HCT116 (cell line): Measurements from ENCODE around the gene GIT1. TPM values are rescaled to one million over a fixed set of nuclear protein-coding genes. Genes with fewer than 3 reads are reported as not detected.

ENCODE experiments used
- ATAC-seq: fragments of 200-7000 bp; cut with Tn5 transposase; 2 replicates; pipeline ENCODE4 v1.9.1; 2020; ENCODE audit warnings: mild to moderate bottlenecking, moderate library complexity
- BruUV-seq: library from RNA; stranded (reverse); fragments of 400-500 nt; replicated peaks from 2 replicates; lab custom pipeline; 2021; lab: Mats Ljungman, UMichigan
- CTCF ChIA-PET: fragments of 300-600 bp; sonication (Branson Sonifier 250); formaldehyde crosslinking; loops from one replicate; lab custom pipeline; 2021; ENCODE audit warnings: antibody characterized with exemption; lab: Charles Lee
- POLR2A ChIA-PET: fragments of 300-600, 350-600 bp; sonication (Branson Sonifier 250); formaldehyde crosslinking; loops from one replicate; lab custom pipeline; 2021; ENCODE audit warnings: antibody characterized with exemption; lab: Charles Lee
- RAD21 ChIA-PET, 2 experiments: fragments of 300-600 bp; sonication (Branson Sonifier 250); formaldehyde crosslinking; loops; one replicate each; lab custom pipeline; 2023; ENCODE audit warnings: low total read pairs in 2 of 2; ENCODE audit not compliant: uncharacterized antibody in 2 of 2, unreplicated experiment in 2 of 2, low non-redundant PET in 1 of 2; lab: Charles Lee
- DNase-seq: peaks from one replicate; pipeline ENCODE4 v3.0.0-alpha.2; 2010; ENCODE audit warnings: low read depth, low spot score
- H2AFZ ChIP-seq: fragments of 200-600 bp; shearing (Covaris generic), sonication (generic); 2 replicates; pipeline ENCODE4 v1.6.1; 2017; ENCODE audit warnings: low read depth, mixed run types, mixed read lengths, antibody characterized with exemption, low read length; ENCODE audit not compliant: poor library complexity, severe bottlenecking
- H3K27ac ChIP-seq: 2 replicates; pipeline ENCODE4 v1.5.1; 2012; ENCODE audit warnings: low read depth, low read length
- H3K27me3 ChIP-seq: fragments of 200-600 bp; sonication (generic); 2 replicates; pipeline ENCODE4 v1.6.1; 2016; ENCODE audit warnings: mixed run types, low read length, mixed read lengths; ENCODE audit not compliant: insufficient read depth
- H3K36me3 ChIP-seq, 2 experiments: fragments of 200-500 bp in 1 of 2; fragments of 200-600 bp in 1 of 2; sonication (Bioruptor generic) in 1 of 2; sonication (generic) in 1 of 2; 2 replicates each; pipeline versions ENCODE4 v1.5.1 to v1.6.1; 2014 to 2016; ENCODE audit warnings: low read length in 2 of 2, inconsistent platforms in 1 of 2, mixed read lengths in 1 of 2, mixed run types in 1 of 2; ENCODE audit not compliant: insufficient read depth in 2 of 2, control insufficient read depth in 1 of 2
- H3K4me1 ChIP-seq, 2 experiments: fragments of 200-600 bp in 1 of 2; sonication (generic) in 1 of 2; 2 replicates each; pipeline versions ENCODE4 v1.5.1 to v1.6.1; 2012 to 2017; ENCODE audit warnings: low read length in 2 of 2, inconsistent platforms in 1 of 2, mild to moderate bottlenecking in 1 of 2, mixed read lengths in 1 of 2, mixed run types in 1 of 2, moderate library complexity in 1 of 2; ENCODE audit not compliant: insufficient read depth in 2 of 2, control insufficient read depth in 1 of 2
- H3K4me2 ChIP-seq: fragments of 200-600 bp; sonication (generic); 2 replicates; pipeline ENCODE4 v1.6.1; 2017; ENCODE audit warnings: mixed run types, low read length, mixed read lengths
- H3K4me3 ChIP-seq, 2 experiments: fragments of 200-600 bp in 1 of 2; sonication (generic) in 1 of 2; replicated peaks in 1 of 2; 2 replicates each; pipeline ENCODE4 v1.5.1; 2011 to 2016; ENCODE audit warnings: low read length in 2 of 2, control low read depth in 1 of 2, low read depth in 1 of 2, mild to moderate bottlenecking in 1 of 2, mixed read lengths in 1 of 2, mixed run types in 1 of 2
- H3K79me2 ChIP-seq: fragments of 200-600 bp; sonication (generic); 2 replicates; pipeline ENCODE4 v1.6.1; 2017; ENCODE audit warnings: mild to moderate bottlenecking, mixed run types, low read length, moderate library complexity, mixed read lengths; ENCODE audit not compliant: insufficient read depth
- H3K9ac ChIP-seq: fragments of 200-600 bp; sonication (generic); 2 replicates; pipeline ENCODE4 v1.6.1; 2016; ENCODE audit warnings: low read length, mixed read lengths
- H3K9me2 ChIP-seq: fragments of 200-600 bp; sonication (generic), shearing (Covaris generic); 2 replicates; pipeline ENCODE4 v1.6.1; 2017; ENCODE audit warnings: mixed run types, mild to moderate bottlenecking, moderate library complexity; ENCODE audit not compliant: insufficient read depth
- H3K9me3 ChIP-seq, 2 experiments: fragments of 200-500 bp in 1 of 2; fragments of 200-600 bp in 1 of 2; sonication (Bioruptor generic) in 1 of 2; sonication (generic) in 1 of 2; 2 replicates each; pipeline ENCODE4 v1.6.1; 2014 to 2017; ENCODE audit warnings: low read length in 2 of 2, mixed read lengths in 2 of 2, inconsistent platforms in 1 of 2, low read depth in 1 of 2, mild to moderate bottlenecking in 1 of 2, mixed run types in 1 of 2, moderate library complexity in 1 of 2; ENCODE audit not compliant: control insufficient read depth in 1 of 2, insufficient read depth in 1 of 2
- H4K20me1 ChIP-seq: fragments of 200-600 bp; sonication (generic), shearing (Covaris generic); 2 replicates; pipeline ENCODE4 v1.6.1; 2017; ENCODE audit warnings: mixed run types, mild to moderate bottlenecking, moderate library complexity; ENCODE audit not compliant: insufficient read depth
- CTCF ChIP-seq, 3 experiments: fragments of 200-600 bp in 1 of 3; sonication (generic) in 1 of 3; IDR thresholded peaks in 2 of 3; conservative IDR thresholded peaks in 1 of 3; 2 replicates each; pipeline ENCODE4 v1.5.1; 2012 to 2017; ENCODE audit warnings: low read depth in 2 of 3, low read length in 2 of 3, antibody characterized with exemption in 1 of 3, borderline replicate concordance in 1 of 3, control low read depth in 1 of 3, mild to moderate bottlenecking in 1 of 3, mixed read lengths in 1 of 3, mixed run types in 1 of 3, moderate library complexity in 1 of 3; ENCODE audit not compliant: insufficient read depth in 1 of 3
- EGR1 ChIP-seq: IDR thresholded peaks from 2 replicates; pipeline ENCODE4 v1.6.1; 2012; ENCODE audit warnings: low read depth
- FOSL1 ChIP-seq: IDR thresholded peaks from 2 replicates; pipeline ENCODE4 v1.6.1; 2012; ENCODE audit warnings: low read depth
- RAD21 ChIP-seq: IDR thresholded peaks from 2 replicates; pipeline ENCODE4 v1.6.1; 2012; ENCODE audit warnings: low read depth, mild to moderate bottlenecking
- SIN3A ChIP-seq: IDR thresholded peaks from 2 replicates; pipeline ENCODE4 v1.6.1; 2012; ENCODE audit warnings: low read depth
- YY1 ChIP-seq: IDR thresholded peaks from 2 replicates; pipeline ENCODE4 v1.6.1; 2011; ENCODE audit warnings: low read length, low read depth, moderate library complexity, mild to moderate bottlenecking; ENCODE audit not compliant: insufficient replicate concordance; ENCODE audit errors: extremely low read depth
- ZNF274 ChIP-seq: fragments of 200-500 bp; sonication (Bioruptor generic); IDR thresholded peaks from 2 replicates; pipeline ENCODE4 v1.6.1; 2014; ENCODE audit warnings: mild to moderate bottlenecking, low read depth, low read length, inconsistent platforms
- intact Hi-C: fragments of 100-400 bp; cut with micrococcal nuclease; formaldehyde crosslinking; loops from 2 replicates; pipeline ENCODE4 v1.10.0; 2022
- total RNA-seq: library from RNA; stranded (reverse); gene quantifications from one replicate; pipeline ENCODE4 v1.2.1, GENCODE V29; 2021; ENCODE audit not compliant: unreplicated experiment

The GIT1 gene
- total RNA-seq, 1 experiment from 2014 or later: 76.5 TPM

DNA sequence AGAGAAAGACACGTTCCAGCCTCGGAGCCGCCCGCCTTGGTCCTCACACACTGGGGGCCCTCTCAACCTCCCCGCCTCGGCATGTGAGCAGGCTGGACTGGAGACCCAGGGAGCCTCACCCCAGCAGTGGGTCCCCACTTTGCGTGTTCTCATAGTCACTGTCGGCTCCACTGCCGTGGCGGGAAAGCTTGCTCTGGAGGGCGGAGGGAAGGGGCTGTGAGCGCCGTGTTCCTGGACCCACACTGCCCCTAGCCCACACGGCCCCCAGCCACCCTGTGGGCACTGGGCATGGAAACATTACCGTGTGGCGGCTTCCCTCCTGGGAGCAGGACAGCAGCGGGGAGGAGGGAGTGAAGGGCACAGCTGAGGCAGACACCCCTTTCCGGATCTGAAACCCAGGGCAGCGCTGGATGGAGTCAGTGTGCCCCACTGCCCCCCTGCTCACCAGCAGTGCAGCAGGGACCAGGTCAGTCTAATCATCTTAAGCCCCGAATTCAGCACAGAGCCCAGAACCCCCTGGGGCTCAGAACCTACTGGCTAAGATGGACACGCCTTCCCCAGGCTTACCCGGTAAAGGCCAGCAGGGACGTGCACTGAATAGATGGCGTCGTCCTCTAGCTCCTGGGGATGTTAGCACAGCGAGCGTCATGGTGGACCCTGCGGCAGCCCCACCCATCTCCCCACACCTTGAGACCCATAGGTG lies 13.8 kb downstream of the GIT1 start:
- POLR2A ChIA-PET: no interaction called here
- Histone ChIP-seq H3K79me2 (no peaks in the 10 kb centered on the region), H4K20me1 (no peaks in the 10 kb centered on the region), H3K4me1 (peaks cover 0 to 5% of the 10 kb centered on the region in 2 experiments; a peak in 2 of 4 replicates), H3K27me3 (no peaks in the 10 kb centered on the region), H3K27ac (no peak overlapping the region), H3K9me2 (no peaks in the 10 kb centered on the region), H3K9ac (no peak overlapping the region), H3K4me2 (no peak overlapping the region), H2AFZ (no peak overlapping the region), H3K36me3 (peaks cover 6 to 9% of the 10 kb centered on the region in 2 experiments; a peak in 2 of 4 replicates), H3K4me3 (no peak overlapping the region), H3K9me3 (no peaks in the 10 kb centered on the region)
- RAD21 ChIA-PET: no interaction called here
- DNase-seq (no peak), ATAC-seq (no peak)
- no TSS peak for BruUV-seq
- CTCF ChIA-PET: interaction anchor here (1.1 to 1.6 kb wide), 2 partner anchors 15 to 17 kb away, joined by 3 read pairs; no protein-coding TSS in a partner anchor
- intact Hi-C loops: no loop called here
- no peak for TF ChIP-seq SIN3A
- TF ChIP-seq ZNF274: no peak
- no peak for TF ChIP-seq RAD21
- TF ChIP-seq YY1: no peak
- TF ChIP-seq CTCF (IDR thresholded peaks at IDR 0.05 in 2 of 3, conservative IDR thresholded peaks at IDR 0.05 in 1 of 3; ENCODE audit: borderline replicate concordance in 1 of 3, insufficient read depth in 1 of 3, low read depth in 2 of 3, low read length in 2 of 3): no peak
- no peak for TF ChIP-seq FOSL1
- no peak for TF ChIP-seq EGR1
